GM12864 (cell line): ENCODE results near the gene CAPN10.

Source experiments
- DNase-seq: peaks from one replicate; pipeline ENCODE4 v3.0.0-alpha.2; 2011; ENCODE audit warnings: low read depth
- H3K4me3 ChIP-seq: 2 replicates; pipeline ENCODE4 v1.5.1; 2011; ENCODE audit warnings: mild to moderate bottlenecking, low read depth, low read length, control low read depth
- TF ChIP-seq, protein P1 (sequence below): IDR thresholded peaks from 2 replicates; pipeline ENCODE4 v1.5.1; 2011; ENCODE audit warnings: low read depth, mild to moderate bottlenecking, moderate library complexity, low read length, control low read depth, inconsistent platforms; ENCODE audit errors: missing control alignments

Gene CAPN10

DNA sequence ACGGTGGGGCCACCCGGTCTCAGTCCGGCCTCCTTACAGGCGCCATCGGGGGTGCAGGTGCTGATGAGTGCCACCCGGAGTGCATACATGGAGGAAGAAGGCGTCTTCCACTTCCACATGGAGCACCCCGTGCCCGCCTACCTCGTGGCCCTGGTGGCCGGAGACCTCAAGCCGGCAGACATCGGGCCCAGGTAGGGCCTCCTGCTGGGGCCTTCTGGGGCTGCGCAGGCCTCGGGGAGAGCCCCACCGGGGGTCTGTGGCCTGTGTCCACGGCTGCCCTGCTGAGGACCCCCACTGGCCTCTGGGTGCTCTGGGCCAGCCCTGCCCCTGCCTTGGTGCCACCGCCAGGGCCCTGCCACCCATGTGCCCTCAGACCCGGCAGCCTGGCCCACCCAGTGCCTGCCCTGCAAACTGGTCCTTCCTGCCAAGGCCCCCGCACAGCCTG, 13.4 kb upstream of the CAPN10 start:
- no peak for DNase-seq
- no peak overlapping the region for H3K4me3 ChIP-seq
- TF ChIP-seq, protein P1, sequence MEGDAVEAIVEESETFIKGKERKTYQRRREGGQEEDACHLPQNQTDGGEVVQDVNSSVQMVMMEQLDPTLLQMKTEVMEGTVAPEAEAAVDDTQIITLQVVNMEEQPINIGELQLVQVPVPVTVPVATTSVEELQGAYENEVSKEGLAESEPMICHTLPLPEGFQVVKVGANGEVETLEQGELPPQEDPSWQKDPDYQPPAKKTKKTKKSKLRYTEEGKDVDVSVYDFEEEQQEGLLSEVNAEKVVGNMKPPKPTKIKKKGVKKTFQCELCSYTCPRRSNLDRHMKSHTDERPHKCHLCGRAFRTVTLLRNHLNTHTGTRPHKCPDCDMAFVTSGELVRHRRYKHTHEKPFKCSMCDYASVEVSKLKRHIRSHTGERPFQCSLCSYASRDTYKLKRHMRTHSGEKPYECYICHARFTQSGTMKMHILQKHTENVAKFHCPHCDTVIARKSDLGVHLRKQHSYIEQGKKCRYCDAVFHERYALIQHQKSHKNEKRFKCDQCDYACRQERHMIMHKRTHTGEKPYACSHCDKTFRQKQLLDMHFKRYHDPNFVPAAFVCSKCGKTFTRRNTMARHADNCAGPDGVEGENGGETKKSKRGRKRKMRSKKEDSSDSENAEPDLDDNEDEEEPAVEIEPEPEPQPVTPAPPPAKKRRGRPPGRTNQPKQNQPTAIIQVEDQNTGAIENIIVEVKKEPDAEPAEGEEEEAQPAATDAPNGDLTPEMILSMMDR = no peak

DNA sequence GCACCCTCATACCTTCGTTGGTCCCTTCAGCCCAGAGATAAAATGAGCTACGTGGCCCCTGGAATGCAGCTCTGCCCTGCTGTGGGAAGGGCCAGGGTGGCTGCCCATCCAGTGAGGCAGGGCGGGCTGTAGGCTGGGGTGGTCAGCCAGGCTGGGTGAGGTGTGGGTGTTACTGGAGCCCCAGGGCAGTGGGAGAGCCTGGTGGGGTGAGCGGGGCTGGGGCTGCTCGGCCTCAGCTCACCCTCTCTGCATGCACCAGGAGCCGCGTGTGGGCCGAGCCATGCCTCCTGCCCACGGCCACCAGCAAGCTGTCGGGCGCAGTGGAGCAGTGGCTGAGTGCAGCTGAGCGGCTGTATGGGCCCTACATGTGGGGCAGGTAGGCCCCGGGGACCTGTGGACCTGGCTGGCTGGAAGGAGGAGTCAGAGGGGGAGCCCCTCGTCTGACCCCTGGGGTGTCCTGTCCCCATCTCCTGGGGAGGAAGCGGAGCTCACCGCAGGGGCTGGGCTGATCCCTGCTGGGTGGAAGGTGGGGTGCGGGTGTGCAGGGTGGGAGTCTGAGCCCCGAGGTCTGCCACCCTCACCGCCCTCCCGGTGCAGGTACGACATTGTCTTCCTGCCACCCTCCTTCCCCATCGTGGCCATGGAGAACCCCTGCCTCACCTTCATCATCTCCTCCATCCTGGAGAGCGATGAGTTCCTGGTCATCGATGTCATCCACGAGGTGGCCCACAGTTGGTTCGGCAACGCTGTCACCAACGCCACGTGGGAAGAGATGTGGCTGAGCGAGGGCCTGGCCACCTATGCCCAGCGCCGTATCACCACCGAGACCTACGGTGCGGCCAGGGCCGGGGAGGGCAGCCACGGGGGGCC, 12.8 kb upstream of the CAPN10 start:
- H3K4me3 ChIP-seq = no peak overlapping the region
- TF ChIP-seq, protein P1 = no peak
- DNase-seq = no peak

GRCh38 chr2:240574386-240575100, 12.0 kb upstream of the CAPN10 start:
- no peak for DNase-seq
- TF ChIP-seq, protein P1 = no peak

GRCh38 chr2:240575101-240575965, 11.2 kb upstream of the CAPN10 start:
- TF ChIP-seq, protein P1 = no peak
- DNase-seq = no peak
- no peak overlapping the region for H3K4me3 ChIP-seq

More at GRCh38 chr2:240574386-240575100, 12.0 kb upstream of the CAPN10 start:
- H3K4me3 ChIP-seq = no peak overlapping the region

DNA sequence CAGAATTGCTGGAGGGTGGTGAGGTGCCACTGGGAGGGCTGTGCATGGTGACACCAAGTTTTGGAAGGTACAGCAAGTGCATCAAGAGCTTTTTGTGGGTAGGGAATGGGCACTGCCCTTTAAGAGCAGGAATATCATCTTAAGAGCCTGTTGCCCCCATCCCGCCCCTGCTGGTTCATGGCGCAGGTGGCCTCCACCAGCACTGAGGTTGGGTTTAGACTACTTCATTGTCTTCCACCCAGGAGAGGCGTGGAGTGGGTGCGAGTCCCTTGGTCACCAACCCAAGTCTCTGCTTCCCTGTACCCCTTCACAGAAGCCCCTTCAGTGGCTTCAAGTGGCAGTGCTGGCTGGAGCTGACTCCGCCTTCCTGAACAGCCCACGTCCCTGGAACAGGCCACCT, 10.5 kb upstream of the CAPN10 start:
- DNase-seq = no peak
- no peak overlapping the region for H3K4me3 ChIP-seq
- TF ChIP-seq, protein P1 = no peak

GRCh38 chr2:240576436-240577205, 9.9 kb upstream of the CAPN10 start:
- DNase-seq = no peak
- no peak overlapping the region for H3K4me3 ChIP-seq
- TF ChIP-seq, protein P1 = no peak
